AG20443 (cell line): Measurements from ENCODE around the gene HIGD1B.

Source experiments
- DNase-seq: peaks from one replicate; pipeline ENCODE4 v3.0.0; 2012; ENCODE audit warnings: low spot score, mixed read lengths

The HIGD1B gene

DNA sequence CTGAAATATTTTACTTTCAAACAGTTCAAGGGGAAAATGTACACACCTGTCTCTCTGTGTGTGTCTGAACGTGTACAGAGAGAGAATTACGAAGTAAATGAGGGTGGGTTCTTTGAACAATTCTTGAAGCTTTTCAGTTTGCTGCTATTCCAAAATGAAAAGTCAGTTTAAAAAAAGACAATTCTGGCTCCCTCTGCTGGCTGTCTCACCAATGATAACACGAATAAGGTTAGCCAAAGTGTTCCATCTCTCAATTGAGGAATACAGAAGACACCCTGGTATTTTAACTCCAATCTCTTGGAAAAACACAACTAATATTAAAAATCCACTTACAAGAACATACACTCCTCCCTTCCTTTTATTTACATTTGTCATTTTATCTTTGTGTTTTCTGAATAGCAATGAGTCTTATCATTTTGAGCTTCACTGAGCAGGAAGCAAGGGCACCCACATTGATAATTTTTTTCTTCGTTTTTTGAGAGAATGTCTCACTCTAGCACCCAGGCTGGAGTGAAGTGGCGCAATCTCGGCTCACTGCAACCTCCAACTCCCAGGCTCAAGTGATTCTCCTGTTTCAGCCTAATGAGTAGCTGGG, 31.0 kb downstream of the HIGD1B start:
- peak; percentile 65 for DNase-seq

DNA sequence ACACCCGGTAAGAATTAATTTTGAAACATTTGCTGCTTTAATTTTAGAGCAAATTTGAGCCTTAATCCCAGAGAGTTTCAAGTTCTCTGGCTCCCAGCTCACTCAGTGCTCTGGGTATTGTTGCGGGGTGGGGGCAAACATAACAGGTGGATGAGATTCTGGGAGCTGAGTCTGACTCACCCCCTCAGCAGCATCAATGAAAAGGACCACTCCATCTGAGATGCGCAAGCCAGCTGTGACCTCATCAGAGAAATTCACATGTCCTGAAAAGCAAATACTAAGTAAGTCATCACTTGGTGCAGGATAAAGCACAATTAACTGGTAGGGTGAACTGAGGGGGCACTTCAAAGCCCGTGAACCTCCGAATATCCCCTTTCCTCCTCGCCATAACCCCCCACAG, 31.7 kb downstream of the HIGD1B start:
- DNase-seq, result no peak

DNA sequence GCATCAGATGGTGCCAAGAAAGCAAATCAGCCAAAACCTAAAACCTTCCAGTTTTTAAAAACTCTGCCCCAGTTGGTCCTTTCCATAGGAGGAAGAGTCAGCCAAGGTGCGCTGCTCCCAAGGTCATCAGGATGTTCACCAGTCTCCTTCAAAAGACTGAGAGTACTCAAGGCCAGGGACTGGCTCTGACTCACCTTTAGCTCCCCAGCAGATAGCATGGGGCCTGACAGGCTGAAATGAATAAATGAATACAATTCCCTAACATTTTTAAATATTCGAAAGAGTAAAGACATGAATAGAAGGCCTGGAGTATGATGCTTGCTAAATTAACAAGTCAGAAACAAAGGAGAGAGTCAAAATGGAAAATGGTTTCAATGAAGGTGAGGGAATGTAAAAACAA, 32.4 kb downstream of the HIGD1B start:
- DNase-seq, result no peak

DNA sequence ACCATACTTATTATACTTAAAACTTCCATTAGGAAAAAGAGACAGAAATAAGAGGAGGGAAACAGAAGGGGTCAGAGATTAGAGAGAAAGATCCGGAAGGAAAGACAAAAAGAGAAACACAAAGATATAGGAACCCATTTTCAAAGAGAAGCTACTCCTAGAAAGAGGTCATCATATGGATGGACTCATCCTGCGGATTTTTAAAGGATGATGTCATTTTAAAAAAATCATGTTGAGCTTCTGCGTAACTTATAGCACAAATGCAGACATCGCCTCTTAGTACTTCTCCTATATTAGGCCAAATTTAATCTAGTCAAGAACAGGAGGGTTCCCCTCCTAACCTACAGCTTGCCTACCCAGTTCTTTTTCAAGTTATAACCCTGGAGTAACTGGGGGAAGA, 33.5 kb downstream of the HIGD1B start:
- DNase-seq, result no peak

DNA sequence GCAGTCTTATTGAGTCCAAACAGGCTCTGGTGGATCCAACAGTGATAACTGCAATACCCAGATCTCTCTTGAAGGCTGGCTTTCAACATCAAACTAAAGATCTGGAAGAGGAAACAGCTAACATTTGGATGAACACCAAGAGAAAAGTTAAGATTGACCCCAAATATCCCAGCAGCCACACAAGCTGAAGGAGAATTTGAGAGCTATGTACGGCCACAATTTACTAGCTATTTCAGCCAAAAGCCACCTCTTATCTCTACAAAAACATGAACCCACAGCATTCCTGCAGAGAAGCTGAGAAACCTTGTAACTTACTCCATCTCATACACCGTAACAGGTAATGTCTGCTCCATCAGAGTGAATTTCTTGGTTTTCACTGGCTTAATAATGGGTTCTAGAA, 37.3 kb downstream of the HIGD1B start:
- no peak for DNase-seq

DNA sequence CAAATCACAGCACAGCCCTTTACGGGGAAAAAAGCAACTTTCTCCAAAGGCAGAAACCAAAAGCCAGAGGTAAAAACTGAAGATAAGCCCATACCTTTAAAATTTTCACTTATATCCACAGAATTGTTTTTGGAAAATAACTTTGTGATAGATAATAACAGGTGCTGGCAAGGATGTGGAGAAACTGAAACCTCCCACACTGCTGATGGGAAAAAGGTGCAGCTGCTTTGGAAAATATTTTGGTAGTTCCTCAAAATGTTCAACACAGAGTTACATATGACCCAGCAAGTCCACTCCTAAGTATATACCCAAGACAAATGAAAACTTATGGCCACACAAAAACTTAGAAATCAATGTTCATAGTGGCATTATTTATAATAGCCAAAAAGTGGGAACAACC, 39.3 kb downstream of the HIGD1B start:
- DNase-seq, result no peak

DNA sequence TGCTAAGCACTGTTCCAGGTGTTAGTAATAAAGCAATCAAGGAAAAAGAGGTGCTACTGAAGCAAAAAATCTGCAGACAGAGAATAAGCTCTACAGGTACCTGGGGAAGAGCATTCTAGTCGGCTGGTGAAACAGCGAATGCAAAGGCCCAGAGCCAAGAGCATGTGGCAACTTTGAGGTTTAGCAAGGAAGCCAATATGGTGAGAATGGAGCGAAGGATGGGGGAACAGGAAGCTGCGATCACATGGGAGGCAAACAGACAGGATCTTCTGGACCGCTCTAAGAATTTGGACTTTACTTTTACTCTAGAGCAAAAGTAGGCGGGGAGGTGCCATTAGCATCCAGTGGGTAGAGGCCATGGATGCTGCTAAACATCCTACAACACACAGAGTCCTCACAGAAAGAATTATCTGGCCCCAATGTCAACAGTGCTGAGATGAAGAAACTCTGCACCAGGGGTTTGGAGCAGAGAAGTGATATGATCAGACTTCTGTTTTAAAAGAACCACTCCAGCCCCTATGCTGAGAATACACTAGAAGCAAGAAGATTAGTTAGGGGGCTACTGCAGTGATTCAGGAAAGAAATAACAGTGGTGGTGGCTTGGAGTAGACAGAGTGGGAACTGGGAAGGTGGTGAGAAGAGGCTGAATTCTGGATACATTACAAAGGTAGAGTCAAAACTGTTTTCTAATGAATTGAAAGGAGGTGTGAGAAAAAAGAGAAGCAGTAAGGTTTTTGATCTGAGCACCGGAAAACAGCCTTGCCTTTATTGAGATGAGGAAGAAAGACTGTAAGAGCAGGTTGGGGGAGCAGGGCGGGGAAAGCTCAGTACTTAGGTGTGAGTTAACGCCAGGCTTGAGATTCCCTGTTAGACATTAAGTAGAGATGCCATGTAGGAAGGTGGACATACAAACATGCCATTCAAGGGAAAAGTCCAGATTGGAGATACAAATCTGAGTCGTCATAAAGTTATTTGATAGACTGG, 40.6 kb downstream of the HIGD1B start:
- DNase-seq, result no peak

DNA sequence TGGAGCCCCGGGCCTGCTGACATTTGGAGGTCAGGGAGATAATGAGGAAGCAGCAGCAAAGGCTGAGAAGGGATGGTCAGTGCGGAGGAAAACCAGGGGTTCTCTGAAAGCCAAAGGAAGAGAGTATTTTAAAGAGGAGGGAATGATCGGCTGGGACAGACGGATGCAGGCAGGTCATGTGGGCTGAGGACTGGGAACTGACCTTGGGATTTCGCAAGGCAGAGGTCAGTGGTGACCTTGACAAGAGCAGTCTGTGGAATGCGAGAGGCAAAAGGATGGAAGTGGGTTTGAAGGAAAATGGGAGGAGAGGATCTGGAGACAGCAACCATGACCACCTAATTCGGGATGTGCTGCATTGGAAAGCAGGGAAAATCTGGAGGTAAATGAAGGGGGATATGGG, 41.3 kb downstream of the HIGD1B start:
- no peak for DNase-seq

DNA sequence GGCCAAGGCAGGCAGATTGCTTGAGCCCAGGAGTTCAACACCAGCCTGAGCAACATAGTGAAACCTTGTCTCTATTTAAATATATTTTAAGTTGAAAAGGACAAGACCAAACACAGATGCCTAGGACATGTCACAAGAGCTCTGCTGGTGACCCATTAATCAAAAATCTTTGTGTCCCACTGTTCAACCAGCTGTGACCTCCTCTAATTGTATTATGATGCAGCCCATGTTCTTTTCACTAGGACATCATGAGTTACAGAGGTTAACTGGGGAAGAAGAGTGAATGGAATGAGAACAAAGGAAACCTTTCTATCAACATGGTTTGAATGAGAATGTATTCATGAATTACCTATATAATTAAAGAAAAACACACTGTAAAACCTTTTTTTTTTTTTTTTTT, 44.6 kb downstream of the HIGD1B start:
- DNase-seq, result no peak

DNA sequence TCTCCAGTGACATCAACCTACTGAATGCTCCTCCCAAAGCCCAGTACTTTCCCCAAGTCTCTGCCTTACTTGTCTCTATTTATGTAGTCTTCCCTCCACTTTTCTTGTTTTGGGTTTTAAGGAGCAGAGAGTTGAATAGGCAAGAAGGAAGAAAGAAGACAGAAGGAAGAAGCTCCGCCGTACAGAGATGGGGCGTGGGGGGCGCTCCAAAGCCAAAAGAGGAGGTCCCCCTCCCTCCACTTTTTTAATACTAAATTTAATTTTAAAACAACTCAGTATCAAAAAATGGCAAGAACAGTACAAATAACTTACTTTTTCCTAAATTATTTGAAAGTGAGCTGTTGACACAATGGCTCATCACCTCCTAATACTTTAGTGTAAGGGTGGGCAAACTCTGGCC, 47.0 kb downstream of the HIGD1B start:
- DNase-seq, result no peak

DNA sequence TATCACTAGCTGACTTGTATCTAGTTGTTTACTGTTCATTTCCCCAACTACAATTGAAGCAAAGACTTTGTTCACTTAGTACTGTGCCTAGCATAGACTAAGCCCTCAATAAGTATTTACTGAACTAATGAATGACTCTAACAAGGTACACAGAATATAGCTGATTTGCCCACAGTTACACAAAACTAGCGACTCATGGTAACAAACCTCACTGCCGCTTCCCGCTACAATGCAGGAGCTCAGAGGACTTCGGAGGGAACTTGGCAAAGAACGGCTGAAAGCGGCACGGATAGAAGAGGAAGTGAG, 51.0 kb downstream of the HIGD1B start:
- DNase-seq, result no peak

DNA sequence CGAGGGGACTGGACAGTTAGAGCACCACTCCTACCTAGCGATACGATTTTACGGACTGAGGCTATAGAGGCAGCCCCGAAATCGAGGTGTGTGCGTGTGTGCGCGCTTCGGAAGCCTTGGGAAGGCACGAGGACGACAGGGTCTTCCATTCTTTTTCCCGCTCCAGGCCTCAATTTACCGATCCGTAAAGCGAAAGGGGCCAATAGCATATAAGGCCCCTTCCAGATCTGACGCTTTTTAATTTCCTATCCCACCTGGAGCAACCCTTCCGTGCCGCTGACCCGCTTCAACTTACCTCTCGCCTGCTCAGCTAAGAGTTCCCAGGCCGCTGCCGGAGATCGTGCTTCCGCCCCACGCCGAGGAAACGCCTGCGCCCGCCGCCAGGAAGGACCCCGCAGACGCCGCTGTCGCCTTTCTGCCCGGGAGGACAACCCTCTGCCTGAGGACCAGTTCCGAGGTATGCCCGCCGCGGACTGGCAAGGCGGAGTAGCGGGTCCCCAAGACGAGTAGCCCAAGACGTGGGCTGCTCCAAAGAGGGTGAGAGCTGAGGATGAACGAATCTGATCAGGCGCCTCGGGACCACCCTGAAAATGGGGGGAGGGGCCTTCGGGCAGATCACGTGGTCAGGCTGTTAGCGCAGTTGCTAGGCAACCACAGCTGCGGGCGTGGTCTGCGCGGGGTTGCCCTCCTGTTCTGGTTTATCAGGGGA, 51.5 kb downstream of the HIGD1B start, which contains the start of gene EFTUD2:
Gene EFTUD2 (minus strand): TSS at position 372 of the 709 bp plus-strand sequence. CDS start 4,924 bp downstream, outside the sequence.
- peak; percentile 96 for DNase-seq
